NT2/D1 (cell line): ENCODE measurements around the gene PKP3.
"Not testable (repeated sequence)": the region's sequence is repeated elsewhere in the genome, so short reads cannot be mapped to it uniquely, and the experiment has no call there.

Experiments used
- DNase-seq: peaks from one replicate; pipeline ENCODE4 v3.0.0-alpha.2; 2011; ENCODE audit warnings: low read depth, low spot score
- H3K27me3 ChIP-seq: 2 replicates; pipeline ENCODE4 v1.6.0; 2011; ENCODE audit warnings: mild to moderate bottlenecking; ENCODE audit not compliant: insufficient read length, insufficient read depth
- H3K36me3 ChIP-seq: 2 replicates; pipeline ENCODE4 v1.6.1; 2011; ENCODE audit warnings: mild to moderate bottlenecking, low read length, mixed read lengths; ENCODE audit not compliant: insufficient read depth, insufficient read length
- H3K4me1 ChIP-seq: 2 replicates; pipeline ENCODE4 v1.5.1; 2011; ENCODE audit not compliant: insufficient read depth, insufficient read length
- H3K4me3 ChIP-seq: 2 replicates; pipeline ENCODE4 v1.5.1; 2011; ENCODE audit warnings: low read depth; ENCODE audit not compliant: insufficient read length
- H3K9ac ChIP-seq: 2 replicates; pipeline ENCODE4 v1.6.0; 2011; ENCODE audit warnings: low read depth; ENCODE audit not compliant: insufficient read length
- H3K9me3 ChIP-seq: 2 replicates; pipeline ENCODE4 v1.5.1; 2011; ENCODE audit warnings: mild to moderate bottlenecking, low read length; ENCODE audit not compliant: insufficient read depth
- SUZ12 ChIP-seq: IDR thresholded peaks from 2 replicates; pipeline ENCODE4 v1.6.1; 2011; ENCODE audit not compliant: insufficient read length, insufficient read depth; ENCODE audit errors: extremely low read depth
- YY1 ChIP-seq: IDR thresholded peaks from 2 replicates; pipeline ENCODE4 v1.6.1; 2011; ENCODE audit not compliant: insufficient read length, insufficient read depth
- ZNF274 ChIP-seq: IDR thresholded peaks from 2 replicates; pipeline ENCODE4 v1.6.1; 2011; ENCODE audit warnings: mild to moderate bottlenecking, low read depth, low read length

The PKP3 gene

DNA sequence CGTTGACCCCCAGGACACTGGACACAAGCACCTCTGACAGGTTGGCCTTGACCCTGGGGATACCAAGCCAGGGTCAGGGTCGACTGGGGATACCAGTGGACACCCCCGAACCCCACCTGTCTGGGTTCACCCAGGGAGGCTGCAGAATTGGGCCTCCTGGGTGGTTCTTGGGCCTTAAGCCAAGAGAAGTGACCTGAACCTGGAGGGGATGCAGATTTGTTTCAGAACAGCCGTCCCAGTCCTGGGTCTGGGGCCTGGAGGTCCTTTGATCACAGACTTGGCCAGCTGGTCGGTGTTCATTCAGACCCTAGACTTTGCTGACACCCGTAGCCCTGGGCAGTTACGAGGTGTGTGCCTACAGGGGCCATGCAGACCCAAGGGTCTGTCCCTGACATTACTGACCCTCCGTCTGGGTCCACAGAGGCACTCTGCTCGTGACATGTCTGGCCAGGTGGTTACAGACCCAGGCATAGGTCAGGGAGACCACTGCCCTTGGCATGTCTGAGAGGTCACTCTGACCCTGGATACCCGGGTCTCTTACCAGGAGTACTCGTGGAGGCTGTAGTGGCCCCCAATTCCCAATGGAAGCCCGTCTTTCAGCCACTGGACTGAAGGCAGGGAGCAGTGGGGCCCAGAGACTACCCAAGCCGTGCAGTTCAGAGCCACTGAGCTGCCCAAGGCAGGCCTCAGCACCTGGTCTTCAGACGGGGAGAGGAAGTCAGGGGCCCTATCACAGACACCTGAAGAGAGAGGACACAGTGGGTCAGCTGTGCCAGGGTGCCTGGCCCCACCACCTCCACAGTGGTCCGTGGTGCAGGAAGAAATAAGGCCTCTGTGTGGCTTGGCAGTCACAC is 14.4 kb downstream of the PKP3 start:
- H3K9ac ChIP-seq, result no peak overlapping the region
- H3K27me3 ChIP-seq, result peaks cover 19% of the 10 kb centered on the region
- H3K36me3 ChIP-seq, result no peaks in the 10 kb centered on the region
- H3K9me3 ChIP-seq, result no peaks in the 10 kb centered on the region
- TF ChIP-seq SUZ12 (no peak), ZNF274 (no peak), YY1 (no peak)
- peaks cover 26% of the 10 kb centered on the region for H3K4me1 ChIP-seq
- no peak overlapping the region for H3K4me3 ChIP-seq
- DNase-seq, result no peak

DNA sequence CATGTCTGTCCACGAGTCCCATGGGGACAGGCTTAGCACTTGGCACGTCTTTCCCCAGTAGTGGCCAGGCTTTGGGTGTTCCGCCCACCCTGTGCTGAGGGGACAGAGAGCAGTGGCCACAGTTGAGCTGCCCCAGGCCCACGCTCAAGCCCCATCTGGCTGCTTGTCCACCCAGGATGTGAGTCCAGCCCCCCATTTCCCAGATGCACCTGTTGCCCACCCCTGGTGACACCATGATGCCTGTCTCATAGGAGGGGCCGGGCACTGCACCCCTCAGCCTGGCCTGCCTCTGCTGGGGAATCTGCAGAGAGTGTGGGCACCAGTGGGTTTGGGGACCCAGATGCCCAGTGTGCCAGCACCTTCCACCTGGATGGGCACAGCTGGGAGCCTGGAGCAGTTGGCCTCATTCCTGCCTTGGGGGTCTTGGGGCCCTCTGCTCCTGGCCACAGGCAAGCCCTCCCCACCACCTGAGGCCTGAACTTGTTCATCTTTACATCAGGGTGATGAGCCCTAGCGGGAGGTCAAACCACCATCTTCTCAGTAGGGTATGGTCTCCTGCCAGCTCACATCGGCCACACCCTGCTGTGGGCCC is 15.1 kb downstream of the PKP3 start:
- Histone ChIP-seq H3K4me3 (no peak overlapping the region), H3K4me1 (peaks cover 27% of the 10 kb centered on the region), H3K36me3 (no peaks in the 10 kb centered on the region), H3K27me3 (peaks cover 21% of the 10 kb centered on the region), H3K9ac (no peak overlapping the region), H3K9me3 (no peaks in the 10 kb centered on the region)
- no peak for DNase-seq
- no peak for TF ChIP-seq YY1
- no peak for TF ChIP-seq SUZ12
- TF ChIP-seq ZNF274, result no peak

DNA sequence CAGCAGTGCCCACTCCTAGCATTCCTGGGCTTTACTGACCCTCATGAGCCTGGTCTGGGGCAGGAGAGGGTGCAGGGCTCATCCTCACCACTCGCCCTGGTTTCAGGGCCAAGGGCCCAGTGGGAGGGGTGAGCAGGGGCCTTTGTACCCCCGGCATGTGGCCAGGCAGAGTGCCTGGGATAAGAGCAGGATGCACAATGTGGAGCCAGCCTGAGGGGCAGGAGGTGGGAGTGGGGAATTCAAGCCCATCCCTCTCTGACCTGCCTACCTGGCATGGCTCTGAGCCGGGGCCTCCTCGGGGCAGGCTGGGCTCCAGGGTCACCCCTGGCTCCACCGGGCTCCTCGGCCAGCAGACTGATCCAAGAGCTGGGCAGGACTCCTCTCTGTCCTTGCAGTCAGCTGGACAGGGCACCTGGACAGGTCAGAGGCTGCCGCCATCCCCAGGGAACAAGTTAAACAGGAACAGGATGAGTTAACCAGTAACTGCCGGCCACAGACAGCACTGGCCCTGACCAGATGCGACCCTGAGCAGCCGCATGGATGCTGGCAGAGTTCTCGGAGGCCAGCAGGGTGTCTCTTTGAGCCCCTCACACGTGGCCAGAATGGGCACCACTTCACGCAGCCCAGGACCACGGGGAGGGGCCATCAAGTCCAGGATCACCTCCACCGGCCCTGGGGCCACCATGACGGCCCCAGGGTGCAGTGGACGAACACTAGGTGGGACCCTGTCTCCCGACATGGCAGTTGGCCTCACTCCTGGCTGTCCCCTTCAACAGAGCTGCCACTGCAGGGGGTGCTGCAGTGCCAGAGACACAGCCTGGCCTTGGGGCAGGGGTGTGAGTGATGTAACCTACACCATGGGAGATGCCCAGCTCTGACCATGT is 15.8 kb downstream of the PKP3 start:
- Histone ChIP-seq H3K4me1 (peaks cover 27% of the 10 kb centered on the region), H3K9me3 (no peaks in the 10 kb centered on the region), H3K9ac (no peak overlapping the region), H3K4me3 (no peak overlapping the region), H3K36me3 (no peaks in the 10 kb centered on the region), H3K27me3 (peaks cover 23% of the 10 kb centered on the region)
- TF ChIP-seq SUZ12 (no peak), YY1 (no peak), ZNF274 (no peak)
- no peak for DNase-seq

DNA sequence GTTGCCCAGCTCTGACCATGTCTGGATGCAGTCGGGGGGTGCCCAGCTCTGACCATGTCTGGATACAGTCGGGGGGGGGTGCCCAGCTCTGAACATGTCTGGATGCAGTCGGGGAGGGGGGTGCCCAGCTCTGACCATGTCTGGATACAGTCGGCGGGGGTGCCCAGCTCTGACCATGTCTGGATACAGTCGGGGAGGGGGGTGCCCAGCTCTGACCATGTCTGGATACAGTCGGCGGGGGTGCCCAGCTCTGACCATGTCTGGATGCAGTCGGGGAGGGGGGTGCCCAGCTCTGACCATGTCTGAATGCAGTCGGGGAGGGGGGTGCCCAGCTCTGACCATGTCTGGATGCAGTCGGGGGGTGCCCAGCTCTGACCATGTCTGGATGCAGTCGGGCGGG is 16.7 kb downstream of the PKP3 start:
- not testable (repeated sequence) for H3K4me3 ChIP-seq, DNase-seq, H3K36me3 ChIP-seq, H3K9ac ChIP-seq, H3K9me3 ChIP-seq
- peaks cover 26% of the 10 kb centered on the region for H3K4me1 ChIP-seq
- H3K27me3 ChIP-seq, result peaks cover 29% of the 10 kb centered on the region

DNA sequence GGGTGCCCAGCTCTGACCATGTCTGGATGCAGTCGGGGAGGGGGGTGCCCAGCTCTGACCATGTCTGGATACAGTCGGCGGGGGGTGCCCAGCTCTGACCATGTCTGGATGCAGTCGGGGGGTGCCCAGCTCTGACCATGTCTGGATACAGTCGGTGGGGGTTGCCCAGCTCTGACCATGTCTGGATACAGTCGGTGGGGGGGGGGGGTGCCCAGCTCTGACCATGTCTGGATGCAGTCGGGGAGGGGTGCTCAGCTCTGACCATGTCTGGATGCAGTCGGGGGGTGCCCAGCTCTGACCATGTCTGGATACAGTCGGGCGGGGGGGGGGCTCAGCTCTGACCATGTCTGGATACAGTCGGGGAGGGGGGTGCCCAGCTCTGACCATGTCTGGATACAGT is 17.5 kb downstream of the PKP3 start:
- H3K9ac ChIP-seq, H3K9me3 ChIP-seq, H3K36me3 ChIP-seq, H3K4me3 ChIP-seq, DNase-seq: not testable (repeated sequence)
- H3K4me1 ChIP-seq, result peaks cover 25% of the 10 kb centered on the region
- H3K27me3 ChIP-seq, result peaks cover 37% of the 10 kb centered on the region

- H3K27me3 ChIP-seq, result peaks cover 45% of the 10 kb centered on the region
- no peak for DNase-seq
- H3K4me3 ChIP-seq, result no peak overlapping the region
- H3K36me3 ChIP-seq, result no peaks in the 10 kb centered on the region
- TF ChIP-seq SUZ12 (no peak), ZNF274 (no peak), YY1 (no peak)
- H3K9ac ChIP-seq, result peak overlapping the region; percentile 50
- H3K9me3 ChIP-seq, result no peaks in the 10 kb centered on the region
- peaks cover 26% of the 10 kb centered on the region for H3K4me1 ChIP-seq
These were observed 18.7 kb downstream of the PKP3 start for GRCh38 chr11:412641-413119.
